Stimulated activated CD4-positive, alpha-beta T cell treated with anti-CD3 and anti-CD28 coated beads, Interleukin-4, amount 100 ng/mL, for 4 hours (primary cell): Measurements from ENCODE around the gene EXOSC5.
"Not testable (repeated sequence)": the region's sequence is repeated elsewhere in the genome, so short reads cannot be mapped to it uniquely, and the experiment has no call there.

Source experiments
- DNase-seq, 2 experiments: peaks; one replicate each; pipeline ENCODE4 v3.0.0-alpha.2; 2020

The EXOSC5 gene

DNA sequence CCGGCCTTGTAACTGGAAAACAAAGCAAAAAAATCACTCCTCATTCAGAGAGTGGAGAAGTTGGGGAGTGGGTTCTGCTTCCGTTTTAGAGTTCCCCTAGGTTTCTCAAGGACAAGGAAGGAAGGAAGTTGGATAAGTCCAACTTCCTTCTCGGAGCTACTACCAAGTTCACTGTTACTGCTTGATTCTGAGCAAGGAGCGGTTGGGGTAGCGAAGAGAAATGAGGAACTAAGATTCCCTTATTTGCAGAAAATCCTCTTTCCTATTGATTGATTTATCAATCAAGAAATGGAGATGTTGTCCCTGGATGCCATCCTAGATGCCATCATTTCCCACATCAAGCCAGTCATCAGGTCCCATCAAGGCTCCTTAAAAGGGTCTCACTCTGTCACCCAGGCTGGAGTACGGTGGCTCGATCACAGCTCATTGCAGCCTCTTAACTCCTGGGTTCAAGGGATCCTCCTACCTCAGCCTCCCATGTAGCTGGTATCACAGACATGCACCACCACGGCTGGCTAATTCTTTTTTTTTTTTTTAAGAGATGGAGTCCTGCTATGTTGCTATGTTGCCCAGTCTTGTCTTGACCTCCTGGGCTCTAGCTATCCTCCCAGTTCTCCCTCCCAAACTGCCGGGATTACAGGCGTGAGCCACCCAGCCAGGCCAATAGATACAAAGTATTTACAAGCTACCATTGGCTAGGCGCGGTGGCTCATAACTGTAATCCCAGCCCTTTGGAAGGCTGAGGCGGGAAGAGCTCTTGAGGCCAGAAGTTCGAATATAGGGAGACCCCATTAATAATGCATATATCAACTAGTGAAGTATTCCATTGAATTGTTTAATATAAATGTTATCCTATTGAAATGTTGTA is 32.4 kb downstream of the EXOSC5 start:
- no peak for DNase-seq

DNA sequence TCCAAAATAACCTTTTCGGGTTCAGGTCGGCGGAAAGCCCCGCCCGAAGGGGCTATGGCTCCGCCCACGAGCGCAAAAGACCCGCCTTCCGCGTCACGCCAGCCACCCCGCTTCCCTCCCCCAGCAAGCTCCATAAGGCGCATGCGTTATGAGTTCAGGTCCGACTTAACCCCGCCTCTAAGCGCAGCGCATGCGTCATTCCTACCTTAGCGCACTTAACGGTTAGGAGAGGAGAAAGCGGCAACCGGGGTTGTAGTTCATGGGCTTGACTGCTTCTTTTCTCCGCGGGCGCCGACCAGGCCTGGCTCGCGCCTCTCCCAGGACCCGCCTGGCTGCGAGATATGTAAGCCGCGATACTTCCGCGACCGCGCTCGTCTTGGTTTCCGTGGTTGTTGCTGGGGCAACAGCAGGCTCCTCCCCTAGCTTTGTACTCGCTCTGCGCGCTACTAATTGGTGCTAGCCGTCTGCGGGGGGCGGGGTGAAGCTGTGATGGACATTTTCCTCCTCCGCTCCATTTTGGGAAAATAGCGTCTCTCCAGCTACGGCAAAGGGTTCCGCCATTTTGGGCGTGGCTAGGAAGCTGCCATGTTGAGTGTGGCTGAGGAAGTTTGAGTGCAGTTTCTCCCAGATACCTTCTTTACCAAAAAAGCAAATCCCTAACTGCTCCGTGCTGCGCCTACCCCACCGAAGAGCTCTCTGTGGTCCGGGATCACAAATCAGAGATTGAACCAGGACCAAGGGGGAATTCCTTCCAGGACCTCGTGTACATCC is 33.2 kb downstream of the EXOSC5 start, which contains the start of gene B9D2:
B9D2 (minus strand) TSS at position 397 of the 771 bp plus-strand sequence. CDS start 630 bp downstream, outside the sequence.
- peak; percentile 93 to 98 for DNase-seq

DNA sequence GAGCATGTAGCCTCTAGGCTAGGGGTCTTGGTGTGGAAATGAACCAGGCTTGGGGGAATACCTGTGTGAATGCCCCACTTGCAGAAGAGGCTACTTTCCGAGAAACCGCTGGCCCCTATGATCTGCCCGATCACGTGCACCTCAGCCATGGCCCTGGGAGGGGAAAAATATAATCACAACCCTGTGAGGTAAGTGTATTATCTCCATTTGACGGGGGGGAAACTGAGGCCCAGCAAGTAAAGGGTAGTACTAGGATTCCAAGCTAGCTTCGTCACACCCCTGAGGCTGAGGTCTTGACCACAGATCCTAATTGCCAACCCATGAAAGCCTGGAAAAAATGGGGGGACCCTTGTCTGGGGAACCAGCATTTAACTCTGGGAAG is 33.8 kb downstream of the EXOSC5 start:
- DNase-seq = no peak

DNA sequence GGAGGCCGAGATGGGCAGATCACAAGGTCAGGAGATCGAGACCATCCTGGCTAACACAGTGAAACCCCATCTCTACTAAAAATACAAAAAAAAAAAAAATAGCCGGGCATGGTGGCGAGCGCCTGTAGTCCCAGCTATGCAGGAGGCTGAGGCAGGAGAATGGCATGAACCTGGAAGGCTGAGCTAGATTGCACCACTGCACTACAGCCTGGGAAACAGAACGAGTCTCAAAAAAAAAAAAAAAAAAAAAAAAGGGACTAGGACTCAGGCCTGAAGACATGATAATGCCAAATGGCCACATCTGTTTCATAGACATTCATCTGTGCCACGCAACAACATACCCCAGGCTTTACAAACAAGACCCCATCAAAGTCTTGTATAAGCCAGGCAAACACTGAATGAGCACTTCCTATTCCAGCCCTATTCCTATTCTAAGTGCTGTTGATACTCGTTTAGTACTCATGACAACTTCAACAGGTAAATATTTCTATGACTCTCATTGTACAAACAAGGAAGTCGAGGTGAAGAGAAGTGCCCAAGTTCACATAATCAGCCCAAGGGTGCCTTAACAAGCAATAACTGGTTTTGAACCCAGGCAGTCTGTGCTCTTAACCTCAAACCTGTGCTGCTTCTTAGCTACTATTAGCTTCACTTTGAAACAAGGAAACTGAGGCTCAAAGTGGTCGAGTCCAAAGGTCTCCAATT is 34.9 kb downstream of the EXOSC5 start:
- no peak for DNase-seq

DNA sequence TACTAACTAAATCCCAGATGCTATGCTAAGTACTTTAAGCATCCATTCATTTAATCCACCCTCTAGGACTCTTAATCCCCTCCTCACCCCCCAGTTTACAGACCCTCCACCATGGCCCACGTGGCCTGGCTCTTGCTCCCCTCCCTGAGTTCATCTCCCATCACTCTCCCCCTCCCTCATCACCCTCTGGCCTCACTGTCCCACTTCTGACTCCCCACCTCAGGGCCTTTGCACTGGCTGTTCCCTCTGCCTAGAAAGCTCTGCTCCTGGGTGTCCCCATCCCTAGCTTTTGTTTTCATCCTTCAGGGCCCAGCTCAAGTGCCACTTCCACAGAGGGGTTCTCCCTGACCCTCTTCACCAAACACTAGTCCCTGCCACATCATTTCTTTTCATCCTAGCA is 37.4 kb downstream of the EXOSC5 start:
- DNase-seq = no peak

DNA sequence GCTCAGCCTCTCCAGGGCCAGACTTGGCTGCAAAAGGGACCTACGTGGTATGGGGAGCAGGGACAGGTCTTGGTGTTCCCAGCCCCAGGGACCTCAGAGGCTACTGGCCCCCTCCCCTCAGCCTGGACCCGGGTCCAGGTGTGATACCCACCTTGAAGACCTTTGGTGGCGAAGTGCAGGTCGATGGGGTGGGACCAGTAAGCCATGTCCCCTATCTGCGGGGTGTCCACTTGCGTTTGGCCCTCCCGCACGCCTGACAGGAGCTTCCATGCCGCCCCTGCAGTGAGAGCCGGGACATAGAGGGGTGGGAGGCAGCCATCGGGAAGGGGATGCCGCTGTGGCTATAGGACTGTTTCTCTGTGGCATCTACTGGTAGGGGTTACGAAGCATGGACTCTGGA is 39.4 kb downstream of the EXOSC5 start:
- DNase-seq = no peak

DNA sequence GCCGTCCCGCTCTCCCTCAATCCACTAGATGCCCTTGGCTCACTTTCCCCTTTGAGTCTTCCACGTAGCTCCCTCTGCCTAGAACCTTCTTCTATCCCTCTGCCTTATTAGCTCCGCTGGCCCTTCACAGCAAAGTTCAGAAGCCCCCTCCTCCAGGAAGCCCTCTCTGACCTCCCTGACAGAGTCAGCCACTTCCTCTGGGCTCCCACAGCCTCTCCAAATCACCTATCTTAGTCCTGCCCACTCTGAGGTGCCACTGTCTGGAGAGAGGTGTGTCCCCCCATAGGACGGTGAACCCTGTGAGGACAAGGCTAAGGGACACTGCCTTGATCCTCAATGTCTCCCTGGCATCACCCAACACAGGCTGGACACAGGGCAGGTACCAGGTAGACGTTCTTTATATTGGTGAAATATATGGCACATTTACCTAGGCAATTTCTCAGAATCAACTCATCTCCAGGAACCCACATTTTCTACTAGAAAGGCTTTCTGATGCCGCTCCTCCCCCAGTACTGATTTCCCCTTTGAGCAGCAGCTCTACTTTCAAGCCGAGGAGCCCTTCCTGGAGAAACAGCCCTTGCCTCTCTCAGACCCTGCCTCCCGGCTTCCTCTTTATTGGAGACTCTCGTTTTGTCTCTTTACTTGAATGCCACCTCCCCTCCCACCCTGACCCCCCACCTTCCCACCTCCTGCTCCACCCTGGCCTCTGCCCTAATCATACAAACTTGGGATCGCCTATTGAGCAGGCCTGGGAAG is 40.0 kb downstream of the EXOSC5 start:
- DNase-seq = peak in 1 of 2 experiments; percentile 59

DNA sequence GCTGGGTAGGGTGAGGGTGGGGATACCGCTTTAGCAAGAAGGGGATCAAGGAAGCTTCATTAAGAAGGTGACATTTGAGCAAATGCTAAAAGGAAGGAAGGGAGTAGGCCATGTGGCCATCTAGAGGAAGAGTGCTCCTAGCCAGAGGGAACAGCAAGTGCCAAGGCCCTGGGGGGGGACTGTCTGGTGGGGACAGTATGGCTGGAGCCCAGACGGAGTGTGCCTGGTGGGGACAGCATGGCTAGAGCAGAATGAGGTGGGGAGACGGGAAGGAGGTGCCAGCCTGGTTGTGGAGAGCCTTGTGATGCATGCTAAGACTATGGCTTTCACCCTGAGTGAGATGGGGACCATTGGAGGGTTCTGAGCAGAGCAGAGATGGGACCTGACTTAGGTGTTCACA is 41.4 kb downstream of the EXOSC5 start:
- DNase-seq = no peak

DNA sequence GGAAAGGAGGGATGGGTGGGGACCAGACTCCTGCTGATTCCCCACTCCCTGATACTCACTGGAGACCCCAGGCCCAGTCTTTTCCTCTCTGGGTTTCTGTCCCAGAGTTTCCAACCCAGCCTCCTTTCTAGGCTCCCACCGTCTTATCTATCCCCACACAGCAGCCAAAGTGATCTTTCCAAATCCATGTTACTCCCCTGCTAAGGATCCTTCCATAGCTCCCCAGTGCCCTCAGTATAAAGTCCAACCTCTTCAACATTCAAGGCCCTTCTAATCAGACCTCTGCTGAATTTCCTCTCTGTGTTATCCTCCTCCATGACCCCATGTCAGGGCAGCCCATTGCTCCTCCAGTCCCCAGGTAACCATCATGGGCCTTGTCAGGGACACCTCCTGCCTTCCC is 42.1 kb downstream of the EXOSC5 start:
- DNase-seq = no peak

DNA sequence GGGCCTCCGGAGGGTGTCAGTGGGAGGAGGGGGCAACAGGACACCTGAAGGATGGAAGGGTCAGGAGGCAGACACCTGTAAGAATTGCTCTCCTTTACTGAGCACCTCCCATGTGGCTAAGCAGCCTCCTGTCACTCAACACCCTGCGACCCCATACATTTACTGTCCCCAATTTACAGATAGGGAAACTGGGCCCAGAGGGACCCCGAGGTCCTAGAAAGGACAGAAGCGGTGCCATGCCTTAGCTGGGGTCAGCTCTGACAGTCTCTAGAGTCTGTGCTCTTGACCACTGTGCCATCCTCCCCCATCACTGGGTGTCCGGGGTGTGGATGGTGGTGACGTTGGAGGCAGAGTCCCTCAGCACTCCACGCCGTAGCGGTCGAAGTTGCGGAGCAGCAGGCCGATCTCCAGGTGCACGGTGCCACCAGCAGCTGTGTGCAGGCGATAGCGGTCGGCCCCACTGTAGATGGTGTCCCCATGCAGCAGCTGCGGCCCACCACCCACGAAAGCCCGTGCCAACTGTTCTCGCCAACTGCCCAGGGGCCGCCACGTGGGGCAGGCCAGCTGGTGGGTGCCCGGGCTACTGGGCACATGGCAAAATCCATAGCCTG is 42.7 kb downstream of the EXOSC5 start:
- DNase-seq = no peak

DNA sequence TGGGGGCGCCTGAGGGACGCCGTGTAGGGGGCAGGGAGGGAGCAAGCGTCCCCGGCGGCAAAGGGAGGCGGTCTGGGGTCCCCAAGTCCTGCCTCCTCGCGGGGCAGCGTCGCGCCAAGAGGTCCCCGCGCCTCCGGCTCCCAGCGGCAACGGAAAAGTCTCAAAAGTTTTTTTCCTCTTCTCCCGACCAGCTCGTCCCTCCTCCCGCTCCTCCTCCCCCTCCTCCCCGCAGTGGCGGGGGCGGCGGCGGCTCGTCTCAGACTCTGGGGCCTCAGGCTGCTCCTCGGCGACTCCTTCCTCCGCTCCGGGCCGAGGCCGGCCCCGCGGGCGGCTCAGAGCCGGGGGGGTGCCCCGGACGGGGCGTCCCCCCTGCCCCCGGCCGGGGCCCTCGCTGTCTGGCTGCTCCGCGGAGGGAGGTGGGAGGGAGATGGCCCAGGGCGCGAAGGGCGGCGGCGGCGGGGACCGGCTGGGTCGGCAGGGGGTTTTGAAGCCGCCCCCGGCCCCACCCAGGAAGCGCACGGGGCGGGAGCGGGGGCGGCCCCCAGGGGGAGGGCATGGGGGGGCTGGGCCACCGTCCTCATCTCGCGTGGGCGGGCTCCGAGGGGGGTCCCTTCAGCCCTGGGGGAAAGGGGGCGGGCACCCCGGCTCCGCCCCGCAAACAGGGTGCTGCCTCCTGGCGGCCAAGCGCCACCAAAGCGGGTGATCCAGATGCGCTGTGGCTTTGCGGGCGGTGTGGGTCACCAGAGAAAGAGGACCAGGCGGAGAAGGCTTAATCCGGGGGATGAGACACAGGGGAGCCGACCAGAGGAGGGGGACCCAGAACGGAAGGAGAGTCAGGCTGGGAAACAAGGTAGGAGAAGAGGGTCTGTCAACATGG is 43.5 kb downstream of the EXOSC5 start, which contains the start of gene TGFB1:
TGFB1 (minus strand) TSS at position 457 of the 877 bp plus-strand sequence. CDS start 878 bp downstream, outside the sequence.
- peak; percentile 94 for DNase-seq

DNA sequence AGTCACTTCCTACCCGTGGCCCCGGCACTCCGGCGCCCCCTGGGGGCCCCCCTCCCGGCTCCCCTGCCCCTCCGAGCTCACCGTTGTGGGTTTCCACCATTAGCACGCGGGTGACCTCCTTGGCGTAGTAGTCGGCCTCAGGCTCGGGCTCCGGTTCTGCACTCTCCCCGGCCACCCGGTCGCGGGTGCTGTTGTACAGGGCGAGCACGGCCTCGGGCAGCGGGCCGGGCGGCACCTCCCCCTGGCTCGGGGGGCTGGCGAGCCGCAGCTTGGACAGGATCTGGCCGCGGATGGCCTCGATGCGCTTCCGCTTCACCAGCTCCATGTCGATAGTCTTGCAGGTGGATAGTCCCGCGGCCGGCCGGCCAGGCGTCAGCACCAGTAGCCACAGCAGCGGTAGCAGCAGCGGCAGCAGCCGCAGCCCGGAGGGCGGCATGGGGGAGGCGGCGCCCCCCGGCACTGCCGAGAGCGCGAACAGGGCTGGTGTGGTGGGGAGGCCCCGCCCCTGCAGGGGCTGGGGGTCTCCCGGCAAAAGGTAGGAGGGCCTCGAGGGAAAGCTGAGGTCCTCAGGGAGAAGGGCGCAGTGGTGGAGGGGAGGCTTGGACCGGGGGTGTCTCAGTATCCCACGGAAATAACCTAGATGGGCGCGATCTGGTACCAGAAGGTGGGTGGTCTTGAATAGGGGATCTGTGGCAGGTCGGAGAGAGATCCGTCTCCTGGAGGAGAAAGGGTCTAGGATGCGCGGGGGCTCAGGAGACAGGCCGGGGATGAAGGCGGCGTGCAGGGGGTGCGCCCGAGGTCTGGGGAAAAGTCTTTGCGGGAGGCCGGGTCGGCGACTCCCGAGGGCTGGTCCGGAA is 44.3 kb downstream of the EXOSC5 start:
- peak; percentile 76 to 78 for DNase-seq

DNA sequence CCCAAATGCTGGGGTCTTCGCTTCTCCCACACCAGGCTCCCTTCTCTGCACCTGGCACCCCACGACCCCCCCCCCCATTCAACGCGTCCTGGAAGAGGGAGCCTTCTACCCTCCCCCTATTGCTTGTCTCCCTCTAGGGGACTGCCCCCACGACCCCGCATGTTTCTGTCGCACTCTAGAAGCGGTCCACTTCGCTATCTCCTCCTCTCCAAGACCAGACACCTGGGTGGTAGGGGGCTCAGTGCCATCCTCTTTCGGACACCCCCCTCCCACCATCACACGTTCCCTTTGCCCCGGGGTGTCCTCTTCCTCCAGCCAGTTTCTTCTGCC is 44.9 kb downstream of the EXOSC5 start:
- DNase-seq = no peak

DNA sequence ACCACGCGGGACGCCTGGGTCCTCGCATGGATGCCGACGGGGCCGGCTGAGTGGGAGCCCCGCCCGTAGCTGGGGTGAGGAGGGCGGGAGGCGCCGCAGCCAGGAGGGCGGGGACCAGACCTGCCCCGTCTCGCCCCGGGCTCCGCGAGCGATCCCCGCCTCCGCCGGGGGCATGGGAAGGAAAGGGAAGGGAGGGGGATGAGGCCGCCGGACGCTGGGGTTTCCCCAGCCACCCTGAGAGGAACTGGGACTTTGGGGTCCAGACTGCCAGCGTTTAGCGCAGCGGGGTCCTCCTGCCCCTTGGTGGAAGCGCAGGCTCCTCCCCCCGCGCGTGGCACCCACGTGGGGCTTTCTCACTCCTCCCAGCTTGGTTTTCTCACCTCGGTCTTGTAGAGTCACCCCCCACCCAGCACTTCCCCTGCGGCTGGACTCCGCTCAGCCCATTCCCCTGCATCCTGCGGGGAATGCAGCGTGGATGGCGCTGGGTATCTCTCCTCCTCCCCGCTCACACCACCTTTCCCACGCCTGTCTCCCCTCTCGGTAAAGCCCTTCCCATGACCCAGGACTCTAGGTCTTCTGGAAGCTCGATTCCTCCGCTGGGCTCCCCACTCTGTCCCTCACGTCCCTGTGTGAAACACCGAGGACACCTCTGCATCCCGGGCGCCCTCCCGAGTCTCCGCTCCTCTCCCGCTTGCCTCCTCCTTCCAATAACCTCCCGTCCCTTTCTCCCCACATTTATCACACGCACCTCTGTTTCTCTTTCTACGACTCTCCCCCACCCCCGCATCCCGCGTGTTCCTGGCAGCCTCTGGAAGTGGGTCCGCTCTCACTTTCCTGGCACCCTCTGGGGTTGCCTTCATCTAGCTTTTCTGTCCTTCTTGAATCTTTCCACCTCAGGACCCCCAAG is 45.6 kb downstream of the EXOSC5 start:
- DNase-seq = peak; percentile 74 to 87

DNA sequence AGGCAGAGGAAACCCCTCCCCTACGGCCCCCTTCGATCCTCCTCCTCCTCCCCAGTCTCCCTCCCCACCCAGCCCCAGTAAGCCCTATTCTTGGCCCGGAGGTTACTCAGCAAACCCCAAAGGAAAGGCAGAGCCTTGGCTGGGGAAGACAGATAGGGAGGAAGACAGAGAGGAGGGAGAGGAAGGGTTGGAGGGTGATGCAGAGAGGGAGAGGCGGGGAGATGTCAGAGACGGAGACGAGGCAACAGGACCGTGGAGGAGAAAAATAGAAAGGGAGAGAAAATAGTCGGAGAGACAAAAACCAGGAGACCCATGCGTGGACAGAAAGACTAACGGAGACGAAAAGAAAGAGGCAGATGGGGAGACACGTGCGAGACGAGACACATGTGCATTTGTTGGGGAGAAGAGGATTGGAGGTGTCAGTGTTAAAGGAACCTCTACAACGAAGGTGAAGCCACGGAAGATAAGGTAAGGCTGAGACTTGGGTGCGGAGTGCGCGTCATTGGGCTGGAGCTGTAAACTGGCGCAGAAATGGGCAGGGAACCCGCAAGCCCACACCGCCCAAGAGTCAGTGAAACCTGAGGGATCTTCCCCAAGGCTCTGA is 46.3 kb downstream of the EXOSC5 start:
- DNase-seq = no peak

DNA sequence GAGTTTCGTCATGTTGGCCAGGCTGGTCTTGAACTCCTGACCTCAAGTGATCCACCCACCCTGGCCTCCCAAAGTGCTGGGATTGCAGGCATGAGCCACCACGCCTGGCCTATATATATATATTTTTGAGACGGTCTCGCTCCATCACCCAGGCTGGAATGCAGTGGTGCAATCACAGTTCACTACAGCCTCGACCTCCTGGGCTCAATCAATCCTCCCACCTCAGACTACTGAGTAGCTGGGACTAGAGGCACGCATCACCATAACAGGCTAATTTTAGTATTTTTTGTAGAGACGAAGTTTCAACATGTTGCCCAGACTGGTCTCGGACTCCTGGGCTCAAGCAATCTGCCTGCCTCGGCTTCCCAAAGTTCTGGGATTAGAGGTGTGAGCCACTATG is 50.2 kb downstream of the EXOSC5 start:
- DNase-seq = not testable (repeated sequence)

DNA sequence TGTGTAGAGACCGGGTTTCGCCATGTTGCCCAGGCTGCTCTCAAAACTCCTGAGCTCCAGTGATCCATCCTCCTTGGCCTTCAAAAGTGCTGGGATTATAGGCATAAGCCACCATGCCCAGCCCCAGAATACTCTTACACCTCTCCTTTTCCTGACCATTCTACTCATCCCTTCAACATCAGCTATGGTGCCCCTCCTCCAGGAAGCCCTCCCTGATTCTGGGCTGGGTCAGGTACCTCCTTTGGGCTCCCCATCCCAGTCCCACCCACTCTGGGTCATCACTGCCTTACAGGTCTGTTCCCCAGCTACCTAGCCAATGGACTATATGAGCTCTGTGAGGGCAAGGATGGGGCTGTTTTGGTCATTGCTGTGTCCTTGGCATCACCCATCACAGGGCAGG is 53.0 kb downstream of the EXOSC5 start:
- no peak for DNase-seq

DNA sequence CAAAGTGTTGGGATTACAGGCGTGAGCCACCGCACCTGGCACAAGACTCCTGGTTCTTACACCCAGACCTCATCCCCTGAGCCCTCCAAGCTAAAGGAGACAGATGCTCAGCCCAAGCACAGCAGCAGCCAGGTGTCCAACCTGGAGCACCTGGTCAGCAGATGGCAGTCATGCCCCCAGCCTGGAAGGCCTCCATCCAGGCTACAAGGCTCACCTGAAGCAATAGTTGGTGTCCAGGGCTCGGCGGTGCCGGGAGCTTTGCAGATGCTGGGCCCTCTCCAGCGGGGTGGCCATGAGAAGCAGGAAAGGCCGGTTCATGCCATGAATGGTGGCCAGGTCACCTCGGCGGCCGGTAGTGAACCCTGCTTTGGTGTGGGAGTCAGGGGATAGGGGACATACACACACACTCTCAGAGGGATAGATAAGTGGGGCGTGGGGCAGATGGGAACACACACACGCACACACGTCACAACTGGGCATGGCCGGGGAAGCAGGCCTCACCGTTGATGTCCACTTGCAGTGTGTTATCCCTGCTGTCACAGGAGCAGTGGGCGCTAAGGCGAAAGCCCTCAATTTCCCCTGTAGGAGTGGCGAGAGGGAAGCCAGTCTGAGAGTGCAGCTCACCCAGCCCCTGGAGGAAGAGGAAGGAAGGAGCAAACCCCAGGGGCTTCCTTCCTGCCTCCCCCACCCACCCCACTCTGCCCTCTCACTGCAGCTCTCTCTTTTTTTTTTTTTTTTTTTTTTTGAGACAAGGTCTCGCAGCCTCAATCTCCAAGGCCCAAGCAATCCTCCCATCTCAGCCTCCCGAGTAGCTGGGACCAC is 55.3 kb downstream of the EXOSC5 start:
- DNase-seq = no peak
